HFFc6 (cell line): ENCODE data around the gene SSRP1. TPM values are rescaled to one million over a fixed set of nuclear protein-coding genes. Genes with fewer than 3 reads are reported as not detected.
"Not testable (repeated sequence)": the region's sequence is repeated elsewhere in the genome, so short reads cannot be mapped to it uniquely, and the experiment has no call there.

Experiments used
- DNase-seq: peaks from one replicate; pipeline ENCODE4 v3.0.0-alpha.2; 2018
- H3K27ac Mint-ChIP-seq: 2 replicates; pipeline ENCODE4 v1.8.0; 2020; ENCODE audit warnings: mild to moderate bottlenecking, mixed read lengths
- H3K27me3 Mint-ChIP-seq: 2 replicates; pipeline ENCODE4 v1.8.0; 2021; ENCODE audit warnings: mild to moderate bottlenecking, moderate library complexity, mixed read lengths; ENCODE audit not compliant: insufficient read depth
- H3K36me3 Mint-ChIP-seq: 2 replicates; pipeline ENCODE4 v1.8.0; 2021; ENCODE audit warnings: low read depth, mixed read lengths
- H3K4me1 Mint-ChIP-seq: 2 replicates; pipeline ENCODE4 v1.8.0; 2020; ENCODE audit warnings: low read depth, mixed read lengths
- H3K4me3 Mint-ChIP-seq: 2 replicates; pipeline ENCODE4 v1.8.0; 2020; ENCODE audit warnings: mild to moderate bottlenecking, moderate library complexity, mixed read lengths
- H3K9me3 Mint-ChIP-seq: 2 replicates; pipeline ENCODE4 v1.8.0; 2020; ENCODE audit warnings: mild to moderate bottlenecking, mixed read lengths
- total RNA-seq, 6 experiments: library from RNA; stranded (reverse); fragmentation: NEBNext Ultra II Directional; extraction: Animal tissue kit (Norgen Biotek cat#: 25700); gene quantifications; 2 replicates in 1 of 6; 3 replicates in 5 of 6; pipeline ENCODE4 v1.2.3, GENCODE V29; 2021
- TF ChIP-seq, protein P1 (sequence below): fragments of 200-600 bp; sonication (generic); IDR thresholded peaks from 2 replicates; pipeline ENCODE4 v1.5.0; 2021; ENCODE audit warnings: antibody characterized with exemption, mild to moderate bottlenecking

SSRP1 gene
- total RNA-seq, 6 experiments from 2014 or later, result 84.0 to 141 (median 133) TPM

GRCh38 chr11:57301711-57302423 lies 33.8 kb downstream of the SSRP1 start:
- Mint-ChIP-seq H3K36me3 (peaks cover 68% of the 10 kb centered on the region), H3K27me3 (peaks cover 5% of the 10 kb centered on the region), H3K4me3 (no peak overlapping the region), H3K4me1 (peaks cover 31% of the 10 kb centered on the region), H3K9me3 (no peaks in the 10 kb centered on the region), H3K27ac (no peak overlapping the region; the same call in 1 of the 2 replicates)
- DNase-seq, result no peak
- TF ChIP-seq, protein P1, sequence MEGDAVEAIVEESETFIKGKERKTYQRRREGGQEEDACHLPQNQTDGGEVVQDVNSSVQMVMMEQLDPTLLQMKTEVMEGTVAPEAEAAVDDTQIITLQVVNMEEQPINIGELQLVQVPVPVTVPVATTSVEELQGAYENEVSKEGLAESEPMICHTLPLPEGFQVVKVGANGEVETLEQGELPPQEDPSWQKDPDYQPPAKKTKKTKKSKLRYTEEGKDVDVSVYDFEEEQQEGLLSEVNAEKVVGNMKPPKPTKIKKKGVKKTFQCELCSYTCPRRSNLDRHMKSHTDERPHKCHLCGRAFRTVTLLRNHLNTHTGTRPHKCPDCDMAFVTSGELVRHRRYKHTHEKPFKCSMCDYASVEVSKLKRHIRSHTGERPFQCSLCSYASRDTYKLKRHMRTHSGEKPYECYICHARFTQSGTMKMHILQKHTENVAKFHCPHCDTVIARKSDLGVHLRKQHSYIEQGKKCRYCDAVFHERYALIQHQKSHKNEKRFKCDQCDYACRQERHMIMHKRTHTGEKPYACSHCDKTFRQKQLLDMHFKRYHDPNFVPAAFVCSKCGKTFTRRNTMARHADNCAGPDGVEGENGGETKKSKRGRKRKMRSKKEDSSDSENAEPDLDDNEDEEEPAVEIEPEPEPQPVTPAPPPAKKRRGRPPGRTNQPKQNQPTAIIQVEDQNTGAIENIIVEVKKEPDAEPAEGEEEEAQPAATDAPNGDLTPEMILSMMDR, result no peak

DNA sequence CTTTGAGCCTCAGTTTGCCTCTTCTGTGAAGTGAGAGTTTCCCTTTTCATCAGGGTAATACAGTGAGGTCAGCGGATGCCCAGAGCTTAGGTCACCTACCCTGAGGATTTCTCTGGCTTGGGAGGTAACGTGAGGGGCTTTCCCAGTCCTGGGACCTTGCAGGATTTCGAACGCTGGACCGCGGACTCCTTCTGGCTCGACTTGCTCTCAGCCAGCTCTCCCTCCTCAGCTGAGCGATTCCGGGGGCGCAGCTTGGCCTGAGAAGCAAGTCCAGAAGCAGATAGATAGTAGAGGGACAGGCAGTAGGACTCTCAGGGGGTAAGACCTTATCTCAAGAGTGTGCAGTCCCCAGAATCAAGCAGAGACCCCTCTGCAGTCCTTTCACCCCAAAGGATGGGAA lies 34.9 kb downstream of the SSRP1 start:
- no peak for DNase-seq
- Mint-ChIP-seq H3K36me3 (peaks cover 74% of the 10 kb centered on the region), H3K4me3 (no peak overlapping the region), H3K27ac (no peak overlapping the region), H3K27me3 (peaks cover 3% of the 10 kb centered on the region), H3K4me1 (peaks cover 36% of the 10 kb centered on the region), H3K9me3 (no peaks in the 10 kb centered on the region)
- TF ChIP-seq, protein P1, result no peak

- Mint-ChIP-seq H3K27me3 (peaks cover 3% of the 10 kb centered on the region), H3K9me3 (no peaks in the 10 kb centered on the region), H3K36me3 (peaks cover 73% of the 10 kb centered on the region), H3K4me3 (no peak overlapping the region), H3K4me1 (peaks cover 37% of the 10 kb centered on the region), H3K27ac (no peak overlapping the region)
- DNase-seq, result no peak
- TF ChIP-seq, protein P1, result no peak
Measured at GRCh38 chr11:57299150-57299737, 36.4 kb downstream of the SSRP1 start.

DNA sequence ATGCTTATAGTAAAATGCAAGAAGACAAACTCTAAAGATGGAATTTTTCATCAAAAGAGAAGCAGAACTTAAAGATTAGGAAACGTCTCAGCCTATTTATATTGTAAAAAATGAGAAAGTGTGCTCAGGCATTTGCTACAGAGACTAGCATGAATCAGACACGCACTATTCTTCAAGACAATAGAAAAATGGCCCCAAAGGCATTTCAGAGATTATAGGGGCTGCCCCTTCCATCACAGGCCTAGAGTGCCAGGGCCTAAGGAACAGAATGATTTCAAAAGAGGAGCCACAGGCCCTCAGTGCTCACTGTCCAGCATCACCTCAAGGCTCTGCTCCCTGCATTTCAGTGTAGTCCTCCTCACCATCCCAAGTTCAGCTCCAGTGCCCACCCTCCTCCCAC lies 38.5 kb downstream of the SSRP1 start:
- DNase-seq, result no peak
- Mint-ChIP-seq H3K36me3 (peaks cover 58% of the 10 kb centered on the region), H3K4me3 (no peak overlapping the region), H3K9me3 (no peaks in the 10 kb centered on the region), H3K27ac (no peak overlapping the region), H3K4me1 (peaks cover 39% of the 10 kb centered on the region), H3K27me3 (peaks cover 3% of the 10 kb centered on the region)
- TF ChIP-seq, protein P1, result no peak

- peaks cover 48% of the 10 kb centered on the region for H3K4me1 Mint-ChIP-seq
- not testable (repeated sequence) for DNase-seq, H3K9me3 Mint-ChIP-seq, H3K27me3 Mint-ChIP-seq, H3K4me3 Mint-ChIP-seq, H3K27ac Mint-ChIP-seq
- H3K36me3 Mint-ChIP-seq, result peaks cover 48% of the 10 kb centered on the region
Measured at GRCh38 chr11:57296205-57296604, 39.5 kb downstream of the SSRP1 start.
